Pancreas (tissue), 10 donors: ENCODE data around the gene ANKS4B. TPM values are rescaled to one million over a fixed set of nuclear protein-coding genes. Genes with fewer than 3 reads are reported as not detected.
"Not testable (repeated sequence)": the region's sequence is repeated elsewhere in the genome, so short reads cannot be mapped to it uniquely, and the experiment has no call there.

ENCODE experiments used
- ATAC-seq, 4 donors: fragments of 200-7000 bp; cut with Tn5 transposase; one replicate each; pipeline versions ENCODE4 v1.8.0 to v1.9.1; 2020; ENCODE audit warnings: mild to moderate bottlenecking in 4 of 4, moderate library complexity in 4 of 4
- DNase-seq, 6 donors: peaks; one replicate each; pipeline ENCODE4 v3.0.0-alpha.2; 2020
- FAIRE-seq: peaks from 2 replicates; lab custom pipeline; 2012; peaks lifted over from hg19 to GRCh38; lab: Jason Lieb, UNC
- H3K27ac ChIP-seq, 4 donors: fragments of 200-600 bp; sonication (generic); 1 replicate in 3 of 4; 2 replicates in 1 of 4; pipeline versions ENCODE4 v1.5.0 to v1.8.0; 2020
- H3K27me3 ChIP-seq, 4 donors: fragments of 200-600 bp; one replicate each; pipeline ENCODE4 v1.8.0; 2021
- H3K36me3 ChIP-seq, 3 donors: fragments of 200-600 bp; sonication (generic) in 1 of 3; one replicate each; pipeline versions ENCODE4 v1.5.0 to v1.8.0; 2020 to 2021
- H3K4me1 ChIP-seq, 3 donors: fragments of 200-600 bp; one replicate each; pipeline ENCODE4 v1.8.0; 2021
- H3K4me3 ChIP-seq, 4 donors: fragments of 200-600 bp; sonication (generic) in 2 of 4; one replicate each; pipeline versions ENCODE4 v1.5.0 to v1.8.0; 2020 to 2021
- H3K9me3 ChIP-seq, 4 donors: fragments of 200-600 bp; one replicate each; pipeline ENCODE4 v1.8.0; 2021
- CTCF ChIP-seq, 4 donors: fragments of 200-600 bp; sonication (generic) in 3 of 4; IDR thresholded peaks; one replicate each; pipeline versions ENCODE4 v1.5.0 to v1.8.0; 2021; ENCODE audit warnings: antibody characterized with exemption in 4 of 4
- WGBS, 2 donors: extraction: QIAGEN DNeasy Blood & Tissue Kit; methylation state at CpG; one replicate each; pipeline ENCODE4 v1.1.7; 2013; 5-methylcytosine and 5-hydroxymethylcytosine counted together
- intact Hi-C, 3 donors: fragments of 100-400 bp; cut with DNase I; formaldehyde crosslinking; loops; one replicate each; pipeline versions ENCODE4 v1.11.1 to v1.14.2; 2022
- polyA plus RNA-seq, 2 donors: library from polyadenylated mRNA; stranded (reverse); fragments of 200-250 nt; gene quantifications; one replicate each; pipeline ENCODE4 v1.2.3, GENCODE V29; 2013
- total RNA-seq, 6 donors: library from RNA; stranded (reverse); fragmentation: NEBNext Ultra II Directional in 4 of 6; extraction: Animal tissue kit (Norgen Biotek cat#: 25700) in 4 of 6; gene quantifications; one replicate each; pipeline versions ENCODE4 v1.2.1 to v1.2.4, GENCODE V29; 2021 to 2023
- donor health status: healthy with polysubstance abuse.
- donor health status: DM: no; HTN: no; CAD: no; lungs with moderate emphysema.
- donor health status: DM: no; HTN: no; CAD: no.
- donor health status: control.
- donor health status: control.
- donor health status: Bipolar disorder and iron deficiency.
- donor health status: DM: yes; HTN: yes; CAD: no.
- donor health status: DM: no; HTN: no; CAD: no.
- donor health status: DM: no; HTN: no; CAD: no.
- donor health status: DM: yes; HTN: yes; CAD: no.

ANKS4B gene
- total and polyA plus RNA-seq, 8 donors, result 0.15 to 0.72 (median 0.35) TPM

GRCh38 chr16:21268236-21268635 lies 34.7 kb downstream of the ANKS4B start:
- intact Hi-C loops, result no loop called here
- no peaks in the 10 kb centered on the region for H3K36me3 ChIP-seq
- DNase-seq (no peak), FAIRE-seq (no peak), ATAC-seq (no peak)
- H3K27me3 ChIP-seq, result no peaks in the 10 kb centered on the region
- no peak overlapping the region for H3K4me3 ChIP-seq
- H3K4me1 ChIP-seq, result no peaks in the 10 kb centered on the region
- H3K27ac ChIP-seq, result no peak overlapping the region
- 85 to 86% methylated on average over 9 of the region's 9 CpGs for WGBS, 2 donors
- H3K9me3 ChIP-seq, result no peaks in the 10 kb centered on the region
- TF ChIP-seq CTCF (IDR thresholded peaks at IDR 0.05), result no peak

- Histone ChIP-seq H3K27ac (no peak overlapping the region), H3K4me3 (no peak overlapping the region), H3K36me3 (no peaks in the 10 kb centered on the region), H3K9me3 (no peaks in the 10 kb centered on the region), H3K4me1 (no peaks in the 10 kb centered on the region), H3K27me3 (peaks cover 0 to 7% (median 0%) of the 10 kb centered on the region in 4 donors)
- FAIRE-seq (no peak), DNase-seq (no peak), ATAC-seq (no peak)
- TF ChIP-seq CTCF (IDR thresholded peaks at IDR 0.05), result no peak
- intact Hi-C loops, result no loop called here
- 59 to 86% methylated on average over 2 of the region's 2 CpGs for WGBS, 2 donors
Observed at GRCh38 chr16:21272253-21272652, 38.8 kb downstream of the ANKS4B start.

GRCh38 chr16:21272763-21273162 lies 39.3 kb downstream of the ANKS4B start:
- FAIRE-seq, intact Hi-C loops: not testable (repeated sequence)

GRCh38 chr16:21274172-21274726 lies 40.8 kb downstream of the ANKS4B start:
- no peak overlapping the region for H3K27ac ChIP-seq
- peaks cover 0 to 3% (median 0%) of the 10 kb centered on the region in 3 donors for H3K4me1 ChIP-seq
- DNase-seq (no peak), FAIRE-seq (no peak), ATAC-seq (no peak)
- intact Hi-C loops, result no loop called here
- TF ChIP-seq CTCF (IDR thresholded peaks at IDR 0.05), result no peak
- H3K36me3 ChIP-seq, result no peaks in the 10 kb centered on the region
- no peak overlapping the region for H3K4me3 ChIP-seq
- peaks cover 0 to 12% (median 0%) of the 10 kb centered on the region in 4 donors for H3K27me3 ChIP-seq
- 68 to 73% methylated on average over 5 of the region's 5 CpGs for WGBS, 2 donors
- no peaks in the 10 kb centered on the region for H3K9me3 ChIP-seq

More at GRCh38 chr16:21272763-21273162, 39.3 kb downstream of the ANKS4B start:
- H3K9me3 ChIP-seq, H3K36me3 ChIP-seq, H3K4me1 ChIP-seq, ATAC-seq, H3K4me3 ChIP-seq, DNase-seq, H3K27ac ChIP-seq: not testable (repeated sequence)
- H3K27me3 ChIP-seq, result peaks cover 0 to 12% (median 0%) of the 10 kb centered on the region in 4 donors
- 88 to 92% methylated on average over 3 of the region's 3 CpGs for WGBS, 2 donors

- TF ChIP-seq CTCF (IDR thresholded peaks at IDR 0.05), result no peak
- Histone ChIP-seq H3K4me1 (peaks cover 0 to 3% (median 0%) of the 10 kb centered on the region in 3 donors), H3K27me3 (peaks cover 0 to 12% (median 0%) of the 10 kb centered on the region in 4 donors), H3K27ac (no peak overlapping the region), H3K4me3 (no peak overlapping the region), H3K9me3 (no peaks in the 10 kb centered on the region), H3K36me3 (no peaks in the 10 kb centered on the region)
- DNase-seq, result no peak
- no peak for FAIRE-seq
- ATAC-seq, result no peak
- intact Hi-C loops, result no loop called here
- 30 to 34% methylated on average over 3 of the region's 3 CpGs for WGBS, 2 donors
Observed at GRCh38 chr16:21275529-21275928, 42.0 kb downstream of the ANKS4B start.
